SU-DHL-6 (cell line): ENCODE measurements around the gene MAP2K5.

Experiments
- CTCF ChIP-seq: fragments of 200-600 bp; sonication (generic); IDR thresholded peaks from one replicate; pipeline ENCODE4 v1.5.1; 2017; ENCODE audit warnings: antibody characterized with exemption, mild to moderate bottlenecking, low read length, moderate library complexity; ENCODE audit not compliant: insufficient read depth, poor library complexity, severe bottlenecking
- EZH2phosphoT487 ChIP-seq: fragments of 200-600 bp; sonication (generic), shearing (Covaris generic); conservative IDR thresholded peaks from 2 replicates; pipeline ENCODE4 v1.6.1; 2018; ENCODE audit warnings: mild to moderate bottlenecking, antibody characterized with exemption, low read length, moderate library complexity, mixed read lengths

DNA sequence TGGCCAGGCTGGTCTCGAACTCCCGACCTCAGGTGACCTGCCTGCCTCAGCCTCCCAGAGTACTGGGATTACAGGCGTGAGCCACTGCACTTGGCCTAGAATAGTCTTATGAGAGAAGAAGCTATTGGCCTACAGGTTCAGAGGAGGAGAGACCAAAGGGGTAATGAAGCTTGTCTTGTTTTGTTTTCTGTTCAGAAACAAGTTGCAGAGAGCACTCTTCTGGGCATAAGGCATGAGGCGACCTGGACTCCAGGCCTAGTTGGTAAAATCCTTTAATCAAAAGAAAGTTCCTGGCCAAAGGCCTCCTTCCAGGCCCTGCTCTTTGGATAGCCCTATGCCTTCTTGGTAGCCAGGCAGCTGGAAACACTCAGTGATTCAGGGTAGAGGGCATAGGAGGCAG is 195.6 kb downstream of the MAP2K5 start:
- TF ChIP-seq EZH2phosphoT487 (no peak), CTCF (no peak)
